AG04449 (cell line): Measurements from ENCODE around the gene EIPR1.

ENCODE experiments used
- CTCF ChIA-PET: fragments of 350-600 bp; formaldehyde crosslinking; extraction: SDS; loops from one replicate; lab custom pipeline; 2021; ENCODE audit warnings: antibody characterized with exemption; lab: Yijun Ruan, JAX
- POLR2A ChIA-PET: fragments of 400-600, 350-600 bp; formaldehyde crosslinking; extraction: SDS; loops from one replicate; lab custom pipeline; 2020; ENCODE audit warnings: antibody characterized with exemption, inconsistent platforms; lab: Yijun Ruan, JAX
- DNase-seq: peaks from one replicate; pipeline ENCODE4 v3.0.0-alpha.2; 2010; ENCODE audit warnings: low read depth, low spot score
- H3K4me3 ChIP-seq: 2 replicates; pipeline ENCODE4 v1.5.1; 2011; ENCODE audit warnings: low read depth, mild to moderate bottlenecking, control low read depth, low read length
- CTCF ChIP-seq: IDR thresholded peaks from one replicate; pipeline ENCODE4 v1.5.1; 2011; ENCODE audit warnings: mild to moderate bottlenecking, moderate library complexity, low read length, control low read depth, inconsistent platforms; ENCODE audit not compliant: insufficient read depth; ENCODE audit errors: missing control alignments

EIPR1 gene

GRCh38 chr2:3338340-3338739, 39.3 kb downstream of the EIPR1 start:
- ChIA-PET POLR2A (no interaction called here), CTCF (no interaction called here)
- H3K4me3 ChIP-seq = no peak overlapping the region
- no peak for DNase-seq
- no peak for TF ChIP-seq CTCF

- DNase-seq = no peak
- POLR2A ChIA-PET = no interaction called here
Observed at GRCh38 chr2:3336844-3337243, 40.8 kb downstream of the EIPR1 start.

GRCh38 chr2:3334392-3335345, 42.9 kb downstream of the EIPR1 start:
- no peak for TF ChIP-seq CTCF

More at GRCh38 chr2:3336844-3337243, 40.8 kb downstream of the EIPR1 start:
- no peak overlapping the region for H3K4me3 ChIP-seq
- no peak for TF ChIP-seq CTCF
- CTCF ChIA-PET = no interaction called here

GRCh38 chr2:3332133-3332532, 45.5 kb downstream of the EIPR1 start:
- DNase-seq = no peak
- ChIA-PET POLR2A (no interaction called here), CTCF (no interaction called here)
- no peak for TF ChIP-seq CTCF
- no peak overlapping the region for H3K4me3 ChIP-seq

More at GRCh38 chr2:3334392-3335345, 42.9 kb downstream of the EIPR1 start:
- no peak for DNase-seq
- ChIA-PET POLR2A (no interaction called here), CTCF (no interaction called here)
- no peak overlapping the region for H3K4me3 ChIP-seq

GRCh38 chr2:3329491-3329890, 48.1 kb downstream of the EIPR1 start:
- ChIA-PET CTCF (no interaction called here), POLR2A (no interaction called here)
- no peak for DNase-seq
- no peak overlapping the region for H3K4me3 ChIP-seq
- no peak for TF ChIP-seq CTCF

- no peak overlapping the region for H3K4me3 ChIP-seq
- no peak for DNase-seq
- CTCF ChIA-PET = interaction anchor here (0.9 kb wide), 1 partner anchor 24 kb away, joined by 5 read pairs; no protein-coding TSS in a partner anchor
- POLR2A ChIA-PET = no interaction called here
- TF ChIP-seq CTCF = no peak
Observed at GRCh38 chr2:3326871-3327270, 50.7 kb downstream of the EIPR1 start.
